Upper lobe of left lung (tissue), 6 donors: ENCODE results near the gene IQSEC1. TPM values are rescaled to one million over a fixed set of nuclear protein-coding genes. Genes with fewer than 3 reads are reported as not detected.

Source experiments
- ATAC-seq, 2 donors: fragments of 200-7000 bp; cut with Tn5 transposase; one replicate each; pipeline ENCODE4 v1.9.1; 2022; ENCODE audit warnings: mild to moderate bottlenecking in 2 of 2, moderate library complexity in 2 of 2; ENCODE audit not compliant: low FRiP score in 2 of 2
- DNase-seq, 2 donors: peaks; one replicate each; pipeline ENCODE4 v3.0.0-alpha.2; 2019 to 2020
- H3K27ac ChIP-seq, 4 donors: fragments of 200-600 bp; sonication (generic); one replicate each; pipeline ENCODE4 v1.5.1; 2016 to 2019
- H3K27me3 ChIP-seq, 4 donors: fragments of 200-600 bp; sonication (generic); one replicate each; pipeline ENCODE4 v1.5.1; 2017 to 2019
- H3K36me3 ChIP-seq, 4 donors: fragments of 200-600 bp; sonication (generic); one replicate each; pipeline ENCODE4 v1.5.1; 2016 to 2019
- H3K4me1 ChIP-seq, 4 donors: fragments of 200-600 bp; sonication (generic); one replicate each; pipeline ENCODE4 v1.5.1; 2018 to 2019
- H3K4me3 ChIP-seq, 4 donors: fragments of 200-600 bp; sonication (generic); one replicate each; pipeline ENCODE4 v1.5.1; 2017 to 2019; ENCODE audit warnings: mild to moderate bottlenecking in 2 of 4, moderate library complexity in 1 of 4
- H3K9me3 ChIP-seq, 4 donors: fragments of 200-600 bp; sonication (generic); one replicate each; pipeline ENCODE4 v1.5.1; 2018 to 2019
- CTCF ChIP-seq, 6 experiments: fragments of 450-650 bp in 4 of 6; fragments of 200-600 bp in 2 of 6; sonication (generic) in 2 of 6; IDR thresholded peaks; one replicate each; pipeline ENCODE4 v1.5.1; 2016 to 2019; ENCODE audit warnings: antibody characterized with exemption in 6 of 6
- EP300 ChIP-seq, 4 donors: sonication (generic); formaldehyde crosslinking; IDR thresholded peaks; one replicate each; pipeline ENCODE4 v1.5.1; 2017; ENCODE audit warnings: antibody characterized with exemption in 4 of 4, control low read depth in 2 of 4
- POLR2A ChIP-seq, 4 donors: fragments of 450-650 bp; IDR thresholded peaks; one replicate each; pipeline ENCODE4 v1.5.1; 2016 to 2017; ENCODE audit warnings: antibody characterized with exemption in 4 of 4, mild to moderate bottlenecking in 2 of 4
- POLR2AphosphoS5 ChIP-seq, 2 donors: sonication (generic); formaldehyde crosslinking; IDR thresholded peaks; one replicate each; pipeline ENCODE4 v1.5.1; 2017; ENCODE audit warnings: antibody characterized with exemption in 2 of 2
- WGBS, 2 donors: methylation state at CpG; one replicate each; pipeline ENCODE4 v1.1.5; 2017 to 2018; 5-methylcytosine and 5-hydroxymethylcytosine counted together
- total RNA-seq, 6 donors: library from RNA; depleted of rRNA in 4 of 6; stranded (reverse); fragments of >200 nt in 4 of 6; gene quantifications; one replicate each; pipeline versions ENCODE4 v1.1.0 to v1.2.1, GENCODE V29; 2016 to 2021
- donor health status: DM: no; HTN: no; CAD: no; lungs with moderate emphysema.
- donor health status: DM: no; HTN: yes; CAD: no; lungs with severe emphysema.

Gene IQSEC1
- total RNA-seq, 6 donors from 2014 or later: 51.1 to 105 (median 81.0) TPM

GRCh38 chr3:12944413-12944812 is 128.8 kb downstream of the IQSEC1 start:
- no peak overlapping the region for H3K27ac ChIP-seq
- TF ChIP-seq POLR2AphosphoS5 (IDR thresholded peaks at IDR 0.05) (no peak), POLR2A (IDR thresholded peaks at IDR 0.05) (no peak), EP300 (IDR thresholded peaks at IDR 0.05) (no peak), CTCF (IDR thresholded peaks at IDR 0.05) (no peak)
- no peaks in the 10 kb centered on the region for H3K9me3 ChIP-seq
- H3K4me1 ChIP-seq: peaks cover 22 to 33% (median 30%) of the 10 kb centered on the region in 4 donors
- no peak for ATAC-seq
- H3K4me3 ChIP-seq: no peak overlapping the region
- 77 to 90% methylated on average over 14 to 15 of the region's 15 CpGs for WGBS, 2 donors
- no peak for DNase-seq
- H3K27me3 ChIP-seq: no peaks in the 10 kb centered on the region
- peaks cover 5 to 35% (median 21%) of the 10 kb centered on the region in 4 donors for H3K36me3 ChIP-seq

- ATAC-seq: no peak
- Histone ChIP-seq H3K36me3 (peaks cover 7 to 46% (median 29%) of the 10 kb centered on the region in 4 donors), H3K9me3 (no peaks in the 10 kb centered on the region), H3K27me3 (no peaks in the 10 kb centered on the region), H3K4me1 (peaks cover 16 to 31% (median 20%) of the 10 kb centered on the region in 4 donors), H3K4me3 (no peak overlapping the region), H3K27ac (no peak overlapping the region)
- no peak for TF ChIP-seq POLR2A (IDR thresholded peaks at IDR 0.05)
- TF ChIP-seq POLR2AphosphoS5 (IDR thresholded peaks at IDR 0.05): no peak
- TF ChIP-seq EP300 (IDR thresholded peaks at IDR 0.05): no peak
- TF ChIP-seq CTCF (IDR thresholded peaks at IDR 0.05): no peak
- DNase-seq: peak in 1 of 2 donors; percentile 54
- WGBS, 2 donors: 92 to 94% methylated on average over 16 to 22 of the region's 22 CpGs
These were observed 129.9 kb downstream of the IQSEC1 start for GRCh38 chr3:12943124-12944021.

- 93 to 95% methylated on average over 20 to 26 of the region's 26 CpGs for WGBS, 2 donors
- H3K4me1 ChIP-seq: peaks cover 0 to 22% (median 7%) of the 10 kb centered on the region in 4 donors
- no peak overlapping the region for H3K27ac ChIP-seq
- H3K27me3 ChIP-seq: no peaks in the 10 kb centered on the region
- no peak for TF ChIP-seq POLR2A (IDR thresholded peaks at IDR 0.05)
- no peak for TF ChIP-seq POLR2AphosphoS5 (IDR thresholded peaks at IDR 0.05)
- TF ChIP-seq CTCF (IDR thresholded peaks at IDR 0.05): no peak
- TF ChIP-seq EP300 (IDR thresholded peaks at IDR 0.05): no peak
- H3K4me3 ChIP-seq: no peak overlapping the region
- ATAC-seq (no peak), DNase-seq (peak in 1 of 2 donors; percentile 59)
- H3K36me3 ChIP-seq: peaks cover 8 to 51% (median 37%) of the 10 kb centered on the region in 4 donors
- no peaks in the 10 kb centered on the region for H3K9me3 ChIP-seq
These were observed 131.7 kb downstream of the IQSEC1 start for GRCh38 chr3:12941495-12942023.

- Histone ChIP-seq H3K27ac (no peak overlapping the region), H3K4me3 (no peak overlapping the region), H3K27me3 (no peaks in the 10 kb centered on the region), H3K9me3 (no peaks in the 10 kb centered on the region), H3K4me1 (peaks cover 0 to 20% (median 7%) of the 10 kb centered on the region in 4 donors), H3K36me3 (peaks cover 12 to 58% (median 44%) of the 10 kb centered on the region in 4 donors)
- TF ChIP-seq CTCF (IDR thresholded peaks at IDR 0.05): no peak
- TF ChIP-seq EP300 (IDR thresholded peaks at IDR 0.05): no peak
- no peak for TF ChIP-seq POLR2AphosphoS5 (IDR thresholded peaks at IDR 0.05)
- TF ChIP-seq POLR2A (IDR thresholded peaks at IDR 0.05): no peak
- peak in 1 of 2 donors; percentile 5 for DNase-seq
- 94 to 100% methylated on average over 2 to 6 of the region's 6 CpGs for WGBS, 2 donors
- no peak for ATAC-seq
These were observed 132.4 kb downstream of the IQSEC1 start for GRCh38 chr3:12940854-12941253.
